Activated CD8-positive, alpha-beta T cell treated with anti-CD3 and anti-CD28 coated beads for 36 hours (primary cell): Measurements from ENCODE around the gene TSR3. TPM values are rescaled to one million over a fixed set of nuclear protein-coding genes. Genes with fewer than 3 reads are reported as not detected.

ENCODE experiments used
- ATAC-seq: fragments of 200-7000 bp; cut with Tn5 transposase; one replicate; pipeline ENCODE4 v1.10.0; 2021; ENCODE audit warnings: mild to moderate bottlenecking, moderate library complexity
- CTCF ChIA-PET: fragments of 350-600 bp; sonication (Branson Sonifier 250); formaldehyde crosslinking; loops from one replicate; lab custom pipeline; 2021; ENCODE audit warnings: antibody characterized with exemption; lab: Charles Lee
- POLR2A ChIA-PET: fragments of 350-600 bp; sonication (Branson Sonifier 250); formaldehyde crosslinking; loops from one replicate; lab custom pipeline; 2021; ENCODE audit warnings: antibody characterized with exemption; lab: Charles Lee
- DNase-seq: peaks from one replicate; pipeline ENCODE4 v3.0.0-alpha.2; 2020
- H3K27ac Mint-ChIP-seq: one replicate; pipeline ENCODE4 v1.8.0; 2021; ENCODE audit warnings: mild to moderate bottlenecking, mixed read lengths
- H3K27me3 Mint-ChIP-seq: one replicate; pipeline ENCODE4 v1.8.0; 2021; ENCODE audit warnings: mixed read lengths
- H3K36me3 Mint-ChIP-seq: one replicate; pipeline ENCODE4 v1.8.0; 2021; ENCODE audit warnings: low read depth, mixed read lengths
- H3K4me1 Mint-ChIP-seq: one replicate; pipeline ENCODE4 v1.8.0; 2021; ENCODE audit warnings: low read depth, mixed read lengths
- H3K4me3 Mint-ChIP-seq: one replicate; pipeline ENCODE4 v1.8.0; 2021; ENCODE audit warnings: mild to moderate bottlenecking, moderate library complexity, mixed read lengths
- H3K9me3 Mint-ChIP-seq: one replicate; pipeline ENCODE4 v1.8.0; 2021; ENCODE audit warnings: mixed read lengths
- intact Hi-C: fragments of 100-400 bp; cut with micrococcal nuclease; formaldehyde crosslinking; loops from one replicate; pipeline ENCODE4 v1.10.0; 2022
- total RNA-seq, 2 experiments: library from RNA; stranded (reverse); gene quantifications; one replicate each; pipeline ENCODE4 v1.2.3, GENCODE V29; 2021
- TF ChIP-seq, protein P1 (sequence below): fragments of 200-600 bp; IDR thresholded peaks from one replicate; pipeline ENCODE4 v1.8.0; 2022; ENCODE audit warnings: antibody characterized with exemption, mild to moderate bottlenecking

TSR3 gene
- total RNA-seq, 2 experiments from 2014 or later = 54.7 to 57.4 TPM

DNA sequence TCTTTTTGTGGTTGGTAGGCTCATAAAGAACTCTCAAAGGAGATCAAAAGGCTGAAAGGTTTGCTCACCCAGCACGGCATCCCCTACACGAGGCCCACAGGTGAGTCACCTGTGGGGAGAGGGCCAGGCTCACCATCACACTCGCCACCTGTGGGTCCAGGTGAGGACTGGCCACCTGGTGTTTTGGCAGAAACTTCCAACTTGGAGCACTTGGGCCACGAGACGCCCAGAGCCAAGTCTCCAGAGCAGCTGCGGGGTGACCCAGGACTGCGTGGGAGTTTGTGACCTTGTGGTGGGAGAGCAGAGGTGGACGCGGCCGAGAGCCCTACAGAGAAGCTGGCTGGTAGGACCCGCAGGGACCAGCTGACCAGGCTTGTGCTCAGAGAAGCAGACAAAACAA lies 11.1 kb upstream of the TSR3 start:
- H3K36me3 Mint-ChIP-seq = peaks cover 15% of the 10 kb centered on the region

DNA sequence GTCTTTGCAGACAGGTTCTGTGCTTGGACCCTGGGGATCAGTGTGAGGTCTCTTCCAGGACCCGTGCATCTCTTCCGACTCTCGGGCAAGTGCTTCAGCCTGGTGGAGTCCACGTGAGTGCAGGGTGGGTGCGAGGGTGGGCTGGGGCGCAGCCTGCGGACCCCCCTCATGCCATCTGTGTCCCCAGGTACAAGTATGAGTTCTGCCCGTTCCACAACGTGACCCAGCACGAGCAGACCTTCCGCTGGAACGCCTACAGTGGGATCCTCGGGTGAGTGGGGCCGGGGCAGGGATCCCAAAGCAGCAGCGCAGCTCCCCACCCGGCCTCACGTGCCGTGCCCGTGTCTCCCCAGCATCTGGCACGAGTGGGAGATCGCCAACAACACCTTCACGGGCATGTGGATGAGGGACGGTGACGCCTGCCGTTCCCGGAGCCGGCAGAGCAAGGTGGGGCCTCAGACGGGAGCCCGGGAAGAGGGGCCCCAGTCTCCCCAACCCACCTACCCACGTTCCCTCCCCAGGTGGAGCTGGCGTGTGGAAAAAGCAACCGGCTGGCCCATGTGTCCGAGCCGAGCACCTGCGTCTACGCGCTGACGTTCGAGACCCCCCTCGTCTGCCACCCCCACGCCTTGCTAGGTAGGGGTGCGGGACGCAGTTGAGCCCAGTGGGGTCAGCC lies 10.1 kb upstream of the TSR3 start:
- H3K27me3 Mint-ChIP-seq = no peaks in the 10 kb centered on the region
- ATAC-seq (no peak), DNase-seq (no peak)
- ChIA-PET CTCF (interaction anchor here (4.2 kb wide), 1 partner anchor 17 kb away, joined by 36 read pairs; no protein-coding TSS in a partner anchor), POLR2A (interaction anchor here (1.4 kb wide), 1 partner anchor 17 kb away, joined by 7 read pairs; no protein-coding TSS in a partner anchor)
- H3K36me3 Mint-ChIP-seq = peaks cover 15% of the 10 kb centered on the region
- intact Hi-C loops = no loop called here
- TF ChIP-seq, protein P1, sequence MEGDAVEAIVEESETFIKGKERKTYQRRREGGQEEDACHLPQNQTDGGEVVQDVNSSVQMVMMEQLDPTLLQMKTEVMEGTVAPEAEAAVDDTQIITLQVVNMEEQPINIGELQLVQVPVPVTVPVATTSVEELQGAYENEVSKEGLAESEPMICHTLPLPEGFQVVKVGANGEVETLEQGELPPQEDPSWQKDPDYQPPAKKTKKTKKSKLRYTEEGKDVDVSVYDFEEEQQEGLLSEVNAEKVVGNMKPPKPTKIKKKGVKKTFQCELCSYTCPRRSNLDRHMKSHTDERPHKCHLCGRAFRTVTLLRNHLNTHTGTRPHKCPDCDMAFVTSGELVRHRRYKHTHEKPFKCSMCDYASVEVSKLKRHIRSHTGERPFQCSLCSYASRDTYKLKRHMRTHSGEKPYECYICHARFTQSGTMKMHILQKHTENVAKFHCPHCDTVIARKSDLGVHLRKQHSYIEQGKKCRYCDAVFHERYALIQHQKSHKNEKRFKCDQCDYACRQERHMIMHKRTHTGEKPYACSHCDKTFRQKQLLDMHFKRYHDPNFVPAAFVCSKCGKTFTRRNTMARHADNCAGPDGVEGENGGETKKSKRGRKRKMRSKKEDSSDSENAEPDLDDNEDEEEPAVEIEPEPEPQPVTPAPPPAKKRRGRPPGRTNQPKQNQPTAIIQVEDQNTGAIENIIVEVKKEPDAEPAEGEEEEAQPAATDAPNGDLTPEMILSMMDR = no peak
- peaks cover 9% of the 10 kb centered on the region for H3K4me1 Mint-ChIP-seq
- H3K4me3 Mint-ChIP-seq = no peak overlapping the region
- no peaks in the 10 kb centered on the region for H3K9me3 Mint-ChIP-seq
- H3K27ac Mint-ChIP-seq = no peak overlapping the region

More for the DNA sequence above, 11.1 kb upstream of the TSR3 start:
- Mint-ChIP-seq H3K27me3 (no peaks in the 10 kb centered on the region), H3K27ac (no peak overlapping the region), H3K9me3 (no peaks in the 10 kb centered on the region), H3K4me3 (no peak overlapping the region), H3K4me1 (peaks cover 9% of the 10 kb centered on the region)
- ATAC-seq (no peak), DNase-seq (no peak)
- intact Hi-C loops = no loop called here
- CTCF ChIA-PET = interaction anchor here (0.9 to 4.2 kb wide), 22 partner anchors 8 to 343 kb away, joined by 3 to 36 read pairs (median 5); partner anchors contain the start of genes CRAMP1, GNPTG, IFT140 and MAPK8IP3
- TF ChIP-seq, protein P1 = no peak
- POLR2A ChIA-PET = interaction anchor here (1.4 to 1.6 kb wide), 3 partner anchors 16 to 33 kb away, joined by 3 to 7 read pairs (median 3); no protein-coding TSS in a partner anchor

DNA sequence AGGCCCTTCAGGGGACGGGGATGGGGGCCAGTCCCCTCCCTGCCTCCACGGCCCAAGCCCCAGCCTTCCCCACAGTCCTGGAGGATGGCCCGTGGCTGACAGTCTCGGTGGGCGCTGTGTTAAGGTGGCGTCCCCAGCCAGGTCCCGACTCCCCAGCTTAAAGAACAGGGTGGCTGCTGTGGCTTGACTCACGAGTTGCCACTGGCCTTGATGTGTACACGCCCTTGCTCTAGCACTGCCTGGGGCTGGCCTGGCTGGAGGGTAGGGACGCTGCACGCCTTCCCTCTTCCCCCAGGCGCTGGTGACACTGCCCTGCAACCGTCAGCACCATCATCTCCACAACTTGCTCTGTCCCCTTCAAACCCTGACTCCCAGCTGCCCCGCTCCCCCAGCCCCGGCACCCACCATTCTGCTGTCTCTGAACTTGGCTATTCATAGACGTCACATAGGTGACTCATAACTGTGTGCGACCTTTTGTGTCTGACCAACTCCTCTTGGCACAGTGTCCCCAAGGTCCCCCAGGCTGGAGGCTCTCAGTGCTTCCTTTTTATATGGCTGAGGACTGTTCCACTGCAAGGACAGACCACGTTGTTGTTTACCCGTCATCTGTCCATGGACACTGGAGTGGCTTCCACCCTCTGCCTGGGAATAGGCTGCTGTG lies 6.4 kb upstream of the TSR3 start:
- Mint-ChIP-seq H3K27ac (no peak overlapping the region), H3K4me3 (no peak overlapping the region), H3K4me1 (peaks cover 23% of the 10 kb centered on the region), H3K27me3 (no peaks in the 10 kb centered on the region), H3K36me3 (peaks cover 6% of the 10 kb centered on the region), H3K9me3 (no peaks in the 10 kb centered on the region)
- TF ChIP-seq, protein P1 = no peak
- intact Hi-C loops = no loop called here
- no peak for DNase-seq
- peak; percentile 42 for ATAC-seq
- ChIA-PET CTCF (no interaction called here), POLR2A (no interaction called here)

DNA sequence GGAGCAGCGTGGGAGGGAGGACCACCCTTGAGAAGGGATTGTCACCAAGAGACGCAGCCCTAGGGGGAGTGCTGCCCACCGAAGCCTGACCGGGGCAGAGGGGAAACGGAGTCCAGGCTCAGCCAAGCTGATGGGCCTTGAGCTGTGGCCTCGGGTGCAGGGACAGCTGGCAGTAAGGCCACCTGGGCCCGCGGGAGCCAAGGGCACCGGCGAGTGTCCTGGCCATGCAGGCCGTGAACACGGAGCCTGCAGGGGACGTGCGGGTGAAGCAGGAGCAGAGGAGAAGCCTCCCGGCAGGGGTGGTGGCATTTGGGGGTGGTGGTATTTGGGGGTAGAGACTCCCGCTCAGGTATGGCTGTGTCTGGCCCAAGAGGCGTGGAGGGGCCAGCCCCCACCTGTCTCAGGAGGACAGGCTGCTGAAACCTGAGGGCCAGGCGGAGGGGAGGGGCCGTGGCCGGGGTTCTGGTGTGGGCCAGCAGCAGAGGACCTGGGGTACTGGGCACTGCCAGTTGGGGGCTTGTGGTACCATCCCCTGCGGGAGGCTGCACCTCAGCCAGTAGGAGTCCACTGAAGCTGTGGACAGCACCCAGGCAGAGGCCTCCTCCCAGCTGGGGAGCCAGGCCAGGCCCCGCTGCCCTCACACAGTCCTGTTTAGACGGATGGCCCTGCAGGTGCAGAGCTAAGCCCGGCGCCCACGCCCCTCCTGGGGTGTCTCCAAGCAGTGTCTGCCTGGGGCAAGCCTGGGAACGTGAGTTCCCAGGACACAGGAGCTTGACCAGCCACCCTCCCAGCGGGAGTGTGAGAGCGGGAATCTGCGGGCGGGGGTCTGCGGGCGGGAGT lies 4.6 kb upstream of the TSR3 start:
- POLR2A ChIA-PET = interaction anchor here (1.0 kb wide), 1 partner anchor 22 kb away, joined by 4 read pairs; no protein-coding TSS in a partner anchor
- intact Hi-C loops = no loop called here
- H3K9me3 Mint-ChIP-seq = no peaks in the 10 kb centered on the region

More for the DNA sequence above, 4.6 kb upstream of the TSR3 start:
- H3K36me3 Mint-ChIP-seq = peaks cover 11% of the 10 kb centered on the region
- peaks cover 26% of the 10 kb centered on the region for H3K4me1 Mint-ChIP-seq
- CTCF ChIA-PET = no interaction called here
- no peak for ATAC-seq
- H3K27ac Mint-ChIP-seq = no peak overlapping the region
- no peaks in the 10 kb centered on the region for H3K27me3 Mint-ChIP-seq
- TF ChIP-seq, protein P1 = no peak
- DNase-seq = no peak
- no peak overlapping the region for H3K4me3 Mint-ChIP-seq
